ENCODE measurements around the gene CCDC92B. TPM values are rescaled to one million over a fixed set of nuclear protein-coding genes. Genes with fewer than 3 reads are reported as not detected.

The CCDC92B gene
- total and polyA plus RNA-seq, 4 experiments from 2014 or later = 0.32 to 0.47 TPM; not detected in 2

DNA sequence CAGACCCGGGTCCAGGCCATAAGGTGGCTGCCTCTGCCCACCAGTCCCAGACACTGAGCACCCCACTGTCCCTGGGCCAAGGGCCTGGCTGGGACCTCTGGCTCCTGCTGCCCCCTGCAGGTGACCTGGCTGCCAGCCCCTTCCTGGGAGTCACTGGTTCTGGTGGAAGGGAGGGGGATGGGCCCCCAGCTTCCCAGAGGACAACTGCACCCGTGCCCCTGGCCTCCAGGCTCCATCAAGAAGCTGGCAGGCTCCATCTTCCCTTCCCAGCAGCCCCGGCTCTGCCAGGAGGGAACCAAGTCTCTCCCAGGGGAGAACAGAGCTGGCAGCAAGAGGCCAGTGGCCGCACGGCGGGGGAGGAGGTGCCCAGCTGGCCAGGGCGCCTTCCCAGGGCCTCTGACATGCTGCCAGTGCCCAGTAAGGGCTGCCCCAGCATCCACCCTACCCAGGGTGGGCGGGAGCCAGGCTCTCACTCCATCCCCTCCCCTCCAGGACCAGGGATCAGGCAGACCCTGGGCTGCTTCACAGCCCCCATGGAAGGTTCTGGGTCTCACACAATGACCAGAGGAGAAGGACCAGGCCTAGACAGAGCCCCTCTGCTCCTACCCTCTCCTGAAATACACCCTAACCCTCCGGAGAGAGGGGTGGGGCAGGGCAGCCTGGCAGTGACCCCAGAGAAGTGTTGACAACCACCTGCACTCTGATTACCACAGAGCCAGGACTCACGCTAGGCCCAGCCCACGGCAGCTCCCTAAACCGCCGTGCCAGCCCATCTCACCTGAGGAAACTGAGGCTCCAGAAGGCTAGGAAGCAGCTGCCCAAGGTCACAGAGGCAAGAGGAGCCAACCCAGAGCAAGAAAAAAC lies 41.5 kb downstream of the CCDC92B start:
- Histone ChIP-seq H3K27ac (ENCODE audit: low read depth, low read length) (no peak overlapping the region), H3K27me3 (ENCODE audit: insufficient read depth, low read length) (no peaks in the 10 kb centered on the region), H3K9me3 (ENCODE audit: control insufficient read depth in 1 of 2, low read length in 2 of 2) (no peaks in the 10 kb centered on the region), H3K4me1 (ENCODE audit: insufficient read depth, low read length) (peaks cover 40% of the 10 kb centered on the region), H3K4me3 (ENCODE audit: low read length in 2 of 2) (no peak overlapping the region), H3K36me3 (ENCODE audit: insufficient read depth, low read length) (no peaks in the 10 kb centered on the region)
- POLR2A ChIA-PET (ENCODE audit: partially characterized antibody) = interaction anchor here (1.6 kb wide), 1 partner anchor 21 kb away, joined by 7 read pairs; no protein-coding TSS in a partner anchor
- intact Hi-C loops (cut with micrococcal nuclease) = no loop called here
- H3K27me3 Mint-ChIP-seq = no peaks in the 10 kb centered on the region
- H3K27ac Mint-ChIP-seq = peak overlapping the region in 1 of 7 donors; percentile 91
- CTCF ChIA-PET (ENCODE audit: partially characterized antibody) = interaction anchor here (1.4 kb wide), 1 partner anchor 12 kb away, joined by 4 read pairs; no protein-coding TSS in a partner anchor
- DNase-seq = no peak
- no peaks in the 10 kb centered on the region for H3K9me3 Mint-ChIP-seq
- H3K4me1 Mint-ChIP-seq = peaks cover 26 to 51% (median 40%) of the 10 kb centered on the region in 4 donors
- peak overlapping the region in 2 of 8 donors; percentile 39 to 45 for H3K4me3 Mint-ChIP-seq
- peaks cover 3 to 13% of the 10 kb centered on the region in 2 donors for H3K36me3 Mint-ChIP-seq

DNA sequence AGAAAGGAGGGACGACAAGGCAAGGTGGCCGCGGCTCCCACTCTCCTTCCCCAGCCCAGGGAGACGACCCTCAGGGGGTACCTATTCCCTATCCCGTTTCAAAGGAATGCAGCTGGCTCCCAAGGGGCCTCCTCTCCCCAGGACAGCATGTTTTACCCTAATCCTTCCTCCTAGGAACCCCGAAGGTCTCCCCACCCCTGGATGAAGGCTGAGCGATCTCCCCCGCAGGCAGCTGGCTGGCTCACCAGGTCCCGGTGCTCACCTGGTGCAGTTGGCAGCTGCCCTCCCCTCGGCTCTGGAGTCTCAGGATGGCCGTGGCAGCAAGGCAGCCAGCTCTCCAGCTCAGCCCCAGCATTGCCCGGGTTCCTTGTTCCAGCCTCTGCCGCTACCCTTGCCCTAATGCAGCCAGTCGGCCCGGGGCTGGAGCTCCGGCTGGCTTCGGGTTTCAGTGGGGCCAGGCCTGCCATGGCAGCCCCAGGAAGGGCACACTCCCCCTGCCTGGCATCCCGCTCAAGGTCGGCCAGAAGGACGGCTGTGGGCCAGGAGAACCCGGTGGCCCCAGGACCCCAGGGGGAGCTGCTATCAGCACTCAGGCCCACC lies 42.4 kb downstream of the CCDC92B start:
- Mint-ChIP-seq H3K4me3 (no peak overlapping the region), H3K27ac (peak overlapping the region in 3 of 7 donors; percentile 24 to 35 (median 25)), H3K36me3 (peaks cover 7 to 20% of the 10 kb centered on the region in 2 donors), H3K9me3 (no peaks in the 10 kb centered on the region), H3K27me3 (no peaks in the 10 kb centered on the region), H3K4me1 (peaks cover 22 to 44% (median 33%) of the 10 kb centered on the region in 4 donors)
- no peaks in the 10 kb centered on the region for H3K9me3 ChIP-seq (ENCODE audit: control insufficient read depth in 1 of 2, low read length in 2 of 2)
- no peak overlapping the region for H3K4me3 ChIP-seq (ENCODE audit: low read length in 2 of 2)
- intact Hi-C loops (cut with micrococcal nuclease) = no loop called here
- no peak for DNase-seq
- no peaks in the 10 kb centered on the region for H3K27me3 ChIP-seq (ENCODE audit: insufficient read depth, low read length)
- ChIA-PET POLR2A (ENCODE audit: partially characterized antibody) (interaction anchor here (1.6 kb wide), 1 partner anchor 20 kb away, joined by 7 read pairs; no protein-coding TSS in a partner anchor), CTCF (ENCODE audit: partially characterized antibody) (interaction anchor here (1.4 kb wide), 1 partner anchor 11 kb away, joined by 4 read pairs; no protein-coding TSS in a partner anchor)
- peaks cover 4% of the 10 kb centered on the region for H3K36me3 ChIP-seq (ENCODE audit: insufficient read depth, low read length)
- peaks cover 32% of the 10 kb centered on the region for H3K4me1 ChIP-seq (ENCODE audit: insufficient read depth, low read length)
- no peak overlapping the region for H3K27ac ChIP-seq (ENCODE audit: low read depth, low read length)

- Histone ChIP-seq H3K27me3 (ENCODE audit: insufficient read depth, low read length) (no peaks in the 10 kb centered on the region), H3K27ac (ENCODE audit: low read depth, low read length) (no peak overlapping the region), H3K36me3 (ENCODE audit: insufficient read depth, low read length) (peaks cover 5% of the 10 kb centered on the region), H3K4me1 (ENCODE audit: insufficient read depth, low read length) (peaks cover 31% of the 10 kb centered on the region), H3K9me3 (ENCODE audit: control insufficient read depth in 1 of 2, low read length in 2 of 2) (no peaks in the 10 kb centered on the region), H3K4me3 (ENCODE audit: low read length in 2 of 2) (no peak overlapping the region)
- CTCF ChIA-PET (ENCODE audit: partially characterized antibody) = interaction anchor here (1.4 kb wide), 1 partner anchor 10 kb away, joined by 4 read pairs; no protein-coding TSS in a partner anchor
- peaks cover 22 to 40% (median 32%) of the 10 kb centered on the region in 4 donors for H3K4me1 Mint-ChIP-seq
- POLR2A ChIA-PET (ENCODE audit: partially characterized antibody) = no interaction called here
- H3K36me3 Mint-ChIP-seq = peaks cover 7 to 21% of the 10 kb centered on the region in 2 donors
- H3K9me3 Mint-ChIP-seq = no peaks in the 10 kb centered on the region
- peak overlapping the region in 4 of 7 donors; percentile 24 to 57 (median 30) for H3K27ac Mint-ChIP-seq
- H3K4me3 Mint-ChIP-seq = peak overlapping the region in 1 of 8 donors; percentile 61
- no peak for DNase-seq
- intact Hi-C loops (cut with micrococcal nuclease) = no loop called here
- H3K27me3 Mint-ChIP-seq = no peaks in the 10 kb centered on the region
Observed at GRCh38 chr17:2705888-2706795, 43.3 kb downstream of the CCDC92B start.

DNA sequence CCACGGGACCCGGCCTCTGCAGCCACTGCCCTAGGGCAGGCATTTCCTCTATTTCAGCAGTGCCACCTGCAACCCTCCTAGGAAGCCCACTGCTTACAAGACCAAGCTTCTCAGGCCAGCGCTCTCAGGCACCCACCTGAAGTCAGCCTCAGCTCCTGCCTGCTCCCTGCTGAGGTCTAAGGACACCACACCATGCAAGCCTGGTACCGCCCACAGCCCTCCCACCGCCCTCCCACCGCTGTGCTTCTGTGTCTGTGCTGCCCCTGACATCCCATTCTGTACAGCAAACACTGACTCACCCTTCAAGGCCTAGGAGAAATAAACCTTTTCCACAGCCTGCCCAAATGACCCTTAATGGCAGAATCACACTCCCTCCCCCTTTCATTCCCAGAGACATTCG lies 44.2 kb downstream of the CCDC92B start:
- Histone ChIP-seq H3K36me3 (ENCODE audit: insufficient read depth, low read length) (peaks cover 6% of the 10 kb centered on the region), H3K4me1 (ENCODE audit: insufficient read depth, low read length) (peaks cover 25% of the 10 kb centered on the region), H3K27ac (ENCODE audit: low read depth, low read length) (no peak overlapping the region), H3K4me3 (ENCODE audit: low read length in 2 of 2) (no peak overlapping the region), H3K9me3 (ENCODE audit: control insufficient read depth in 1 of 2, low read length in 2 of 2) (no peaks in the 10 kb centered on the region), H3K27me3 (ENCODE audit: insufficient read depth, low read length) (no peaks in the 10 kb centered on the region)
- peaks cover 17 to 32% (median 26%) of the 10 kb centered on the region in 4 donors for H3K4me1 Mint-ChIP-seq
- H3K9me3 Mint-ChIP-seq = no peaks in the 10 kb centered on the region
- H3K4me3 Mint-ChIP-seq = no peak overlapping the region
- intact Hi-C loops (cut with micrococcal nuclease) = no loop called here
- peak overlapping the region in 5 of 7 donors; percentile 57 to 78 (median 57) for H3K27ac Mint-ChIP-seq
- H3K27me3 Mint-ChIP-seq = no peaks in the 10 kb centered on the region
- ChIA-PET POLR2A (ENCODE audit: partially characterized antibody) (no interaction called here), CTCF (ENCODE audit: partially characterized antibody) (no interaction called here)
- H3K36me3 Mint-ChIP-seq = peaks cover 7 to 22% of the 10 kb centered on the region in 2 donors
- DNase-seq = no peak

- intact Hi-C loops (cut with micrococcal nuclease) = no loop called here
- Mint-ChIP-seq H3K27me3 (no peaks in the 10 kb centered on the region), H3K4me1 (peaks cover 13 to 28% (median 22%) of the 10 kb centered on the region in 4 donors), H3K27ac (peak overlapping the region in 4 of 7 donors; percentile 57 to 78 (median 66)), H3K4me3 (no peak overlapping the region), H3K36me3 (peaks cover 7 to 24% of the 10 kb centered on the region in 2 donors), H3K9me3 (no peaks in the 10 kb centered on the region)
- H3K4me3 ChIP-seq (ENCODE audit: low read length in 2 of 2) = no peak overlapping the region
- no peak overlapping the region for H3K27ac ChIP-seq (ENCODE audit: low read depth, low read length)
- no peaks in the 10 kb centered on the region for H3K9me3 ChIP-seq (ENCODE audit: control insufficient read depth in 1 of 2, low read length in 2 of 2)
- ChIA-PET POLR2A (ENCODE audit: partially characterized antibody) (no interaction called here), CTCF (ENCODE audit: partially characterized antibody) (no interaction called here)
- DNase-seq = no peak
- H3K4me1 ChIP-seq (ENCODE audit: insufficient read depth, low read length) = peaks cover 21% of the 10 kb centered on the region
- peaks cover 9% of the 10 kb centered on the region for H3K36me3 ChIP-seq (ENCODE audit: insufficient read depth, low read length)
- H3K27me3 ChIP-seq (ENCODE audit: insufficient read depth, low read length) = no peaks in the 10 kb centered on the region
Observed at GRCh38 chr17:2704890-2705248, 44.6 kb downstream of the CCDC92B start.

- H3K4me1 Mint-ChIP-seq = peaks cover 9 to 22% (median 16%) of the 10 kb centered on the region in 4 donors
- CTCF ChIA-PET (ENCODE audit: partially characterized antibody) = no interaction called here
- POLR2A ChIA-PET (ENCODE audit: partially characterized antibody) = no interaction called here
- intact Hi-C loops (cut with micrococcal nuclease) = no loop called here
- H3K36me3 Mint-ChIP-seq = peaks cover 7 to 28% of the 10 kb centered on the region in 2 donors
- peak overlapping the region in 2 of 7 donors; percentile 75 to 78 for H3K27ac Mint-ChIP-seq
- DNase-seq = no peak
- Histone ChIP-seq H3K27ac (ENCODE audit: low read depth, low read length) (no peak overlapping the region), H3K9me3 (ENCODE audit: control insufficient read depth in 1 of 2, low read length in 2 of 2) (no peaks in the 10 kb centered on the region), H3K4me1 (ENCODE audit: insufficient read depth, low read length) (peaks cover 15% of the 10 kb centered on the region), H3K27me3 (ENCODE audit: insufficient read depth, low read length) (no peaks in the 10 kb centered on the region), H3K4me3 (ENCODE audit: low read length in 2 of 2) (no peak overlapping the region), H3K36me3 (ENCODE audit: insufficient read depth, low read length) (peaks cover 9% of the 10 kb centered on the region)
- no peaks in the 10 kb centered on the region for H3K9me3 Mint-ChIP-seq
- H3K4me3 Mint-ChIP-seq = no peak overlapping the region
- no peaks in the 10 kb centered on the region for H3K27me3 Mint-ChIP-seq
Observed at GRCh38 chr17:2704031-2704889, 45.2 kb downstream of the CCDC92B start.
